ENCODE data around the gene DDX49.
"Not testable (repeated sequence)": the region's sequence is repeated elsewhere in the genome, so short reads cannot be mapped to it uniquely, and the experiment has no call there.

The DDX49 gene

GRCh38 chr19:18910801-18911436 is 8.6 kb upstream of the DDX49 start:
- Histone ChIP-seq H3K27ac (ENCODE audit: low read depth in 2 of 2, low read length in 2 of 2) (no peak overlapping the region), H3K36me3 (ENCODE audit: control insufficient read depth in 2 of 2, insufficient read depth in 2 of 2, low read length in 2 of 2) (peaks cover 34 to 47% of the 10 kb centered on the region in 2 donors), H3K4me1 (ENCODE audit: control insufficient read depth in 2 of 2, insufficient read depth in 2 of 2, low read length in 2 of 2) (no peaks in the 10 kb centered on the region), H3K9ac (ENCODE audit: low read depth in 1 of 2, low read length in 2 of 2) (no peak overlapping the region), H3K4me3 (ENCODE audit: low read length in 2 of 2) (no peak overlapping the region), H3K27me3 (ENCODE audit: control insufficient read depth in 2 of 2, insufficient read depth in 2 of 2, low read length in 2 of 2) (no peaks in the 10 kb centered on the region), H3K9me3 (ENCODE audit: control insufficient read depth in 2 of 2, low read length in 2 of 2) (no peaks in the 10 kb centered on the region)

DNA sequence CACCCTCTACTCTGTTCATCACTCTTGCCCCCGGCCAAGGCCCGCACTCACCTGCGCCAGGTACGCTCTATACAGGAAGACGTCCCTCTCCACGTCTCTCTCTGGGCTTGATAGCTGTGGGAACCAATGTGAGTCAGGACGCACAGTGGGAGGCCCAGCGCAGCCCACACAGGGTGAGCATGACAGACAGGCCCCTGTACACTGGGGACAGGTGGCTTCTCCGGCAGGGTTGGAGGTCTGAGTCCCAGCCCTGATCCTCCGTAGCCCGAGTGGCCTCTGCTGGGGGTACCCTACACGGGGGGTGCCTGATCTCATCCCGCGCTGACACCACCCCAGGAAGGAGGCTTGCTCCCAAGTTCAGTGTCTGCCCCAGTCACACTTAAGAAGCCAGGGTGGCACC is 6.6 kb upstream of the DDX49 start:
- H3K27ac ChIP-seq (ENCODE audit: low read depth in 2 of 2, low read length in 2 of 2), result no peak overlapping the region
- H3K9me3 ChIP-seq (ENCODE audit: control insufficient read depth in 2 of 2, low read length in 2 of 2), result no peaks in the 10 kb centered on the region
- peaks cover 0 to 5% of the 10 kb centered on the region in 2 donors for H3K4me1 ChIP-seq (ENCODE audit: control insufficient read depth in 2 of 2, insufficient read depth in 2 of 2, low read length in 2 of 2)
- no peak overlapping the region for H3K9ac ChIP-seq (ENCODE audit: low read depth in 1 of 2, low read length in 2 of 2)
- H3K36me3 ChIP-seq (ENCODE audit: control insufficient read depth in 2 of 2, insufficient read depth in 2 of 2, low read length in 2 of 2), result peaks cover 14 to 32% of the 10 kb centered on the region in 2 donors
- no peak overlapping the region for H3K4me3 ChIP-seq (ENCODE audit: low read length in 2 of 2)
- H3K27me3 ChIP-seq (ENCODE audit: control insufficient read depth in 2 of 2, insufficient read depth in 2 of 2, low read length in 2 of 2), result no peaks in the 10 kb centered on the region

DNA sequence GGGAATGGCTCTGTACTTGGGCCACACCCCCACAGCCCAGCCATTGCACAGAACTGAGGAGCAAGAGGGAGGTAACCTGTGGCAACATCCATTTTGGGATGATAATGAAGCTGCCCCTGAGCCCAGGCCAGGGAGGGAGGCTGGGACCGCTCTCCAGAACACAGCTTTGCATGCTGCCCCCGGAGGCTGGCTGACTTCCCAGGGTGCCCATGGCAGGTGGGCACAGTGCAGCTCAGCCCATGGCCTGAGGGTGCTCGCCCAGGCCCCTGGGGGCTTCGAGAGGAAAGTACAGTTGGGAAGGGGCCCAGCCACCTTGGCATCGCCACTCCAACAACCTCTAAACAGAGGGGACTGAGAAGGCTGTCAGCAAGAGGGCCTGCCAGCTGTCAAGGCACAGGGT is 6.0 kb upstream of the DDX49 start:
- H3K4me3 ChIP-seq (ENCODE audit: low read length in 2 of 2), result no peak overlapping the region
- no peak overlapping the region for H3K27ac ChIP-seq (ENCODE audit: low read depth in 2 of 2, low read length in 2 of 2)
- peaks cover 13 to 31% of the 10 kb centered on the region in 2 donors for H3K36me3 ChIP-seq (ENCODE audit: control insufficient read depth in 2 of 2, insufficient read depth in 2 of 2, low read length in 2 of 2)
- H3K9ac ChIP-seq (ENCODE audit: low read depth in 1 of 2, low read length in 2 of 2), result no peak overlapping the region
- H3K27me3 ChIP-seq (ENCODE audit: control insufficient read depth in 2 of 2, insufficient read depth in 2 of 2, low read length in 2 of 2), result no peaks in the 10 kb centered on the region
- H3K4me1 ChIP-seq (ENCODE audit: control insufficient read depth in 2 of 2, insufficient read depth in 2 of 2, low read length in 2 of 2), result peaks cover 5 to 9% of the 10 kb centered on the region in 2 donors
- H3K9me3 ChIP-seq (ENCODE audit: control insufficient read depth in 2 of 2, low read length in 2 of 2), result no peaks in the 10 kb centered on the region

GRCh38 chr19:18915639-18916038 is 3.9 kb upstream of the DDX49 start:
- no peak overlapping the region for H3K4me3 ChIP-seq (ENCODE audit: low read length in 2 of 2)
- no peak overlapping the region for H3K9ac ChIP-seq (ENCODE audit: low read depth in 1 of 2, low read length in 2 of 2)
- H3K9me3 ChIP-seq (ENCODE audit: control insufficient read depth in 2 of 2, low read length in 2 of 2), result no peaks in the 10 kb centered on the region
- H3K27ac ChIP-seq (ENCODE audit: low read depth in 2 of 2, low read length in 2 of 2), result no peak overlapping the region
- peaks cover 14 to 18% of the 10 kb centered on the region in 2 donors for H3K4me1 ChIP-seq (ENCODE audit: control insufficient read depth in 2 of 2, insufficient read depth in 2 of 2, low read length in 2 of 2)
- no peaks in the 10 kb centered on the region for H3K27me3 ChIP-seq (ENCODE audit: control insufficient read depth in 2 of 2, insufficient read depth in 2 of 2, low read length in 2 of 2)
- H3K36me3 ChIP-seq (ENCODE audit: control insufficient read depth in 2 of 2, insufficient read depth in 2 of 2, low read length in 2 of 2), result peaks cover 7 to 18% of the 10 kb centered on the region in 2 donors

DNA sequence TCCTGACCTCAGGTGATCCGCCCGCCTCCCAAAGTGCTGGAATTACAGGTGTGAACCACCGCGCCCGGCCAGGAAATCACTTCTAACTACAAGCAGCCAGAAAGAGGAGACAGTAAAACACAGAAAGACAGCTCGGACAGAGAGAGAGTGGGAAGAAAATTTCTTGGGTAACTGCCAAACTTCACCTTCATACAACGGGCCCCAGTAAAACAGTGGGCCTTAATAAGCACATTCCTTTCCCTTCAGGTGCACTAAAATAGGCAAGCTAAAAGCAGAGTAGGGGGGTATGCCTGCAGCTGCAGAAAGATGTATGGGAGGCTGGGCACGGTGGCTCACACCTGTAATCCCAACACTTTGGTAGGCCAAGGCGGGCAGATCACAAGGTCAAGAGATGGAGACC is 1.9 kb upstream of the DDX49 start:
- not testable (repeated sequence) for H3K4me3 ChIP-seq (ENCODE audit: low read length in 2 of 2); H3K27ac ChIP-seq (ENCODE audit: low read depth in 2 of 2, low read length in 2 of 2)
- peaks cover 14 to 20% of the 10 kb centered on the region in 2 donors for H3K36me3 ChIP-seq (ENCODE audit: control insufficient read depth in 2 of 2, insufficient read depth in 2 of 2, low read length in 2 of 2)

DNA sequence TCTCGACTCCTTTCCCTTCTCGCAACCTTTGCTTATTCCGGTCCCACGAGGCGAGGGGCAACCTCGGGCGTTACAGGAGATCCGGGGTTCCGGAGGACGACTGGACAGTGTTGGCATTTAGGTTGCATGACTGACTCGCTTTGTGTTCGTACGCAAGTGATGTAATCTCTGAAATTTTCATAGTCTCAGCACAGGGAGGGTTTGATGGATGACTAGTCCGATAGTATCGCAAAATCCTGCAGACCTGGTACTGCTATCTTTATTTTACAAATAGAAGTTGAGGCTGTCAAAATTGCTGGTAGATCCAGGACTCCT is 342 bp downstream of the DDX49 start:
- Histone ChIP-seq H3K4me1 (ENCODE audit: control insufficient read depth in 2 of 2, insufficient read depth in 2 of 2, low read length in 2 of 2) (peaks cover 14 to 22% of the 10 kb centered on the region in 2 donors), H3K9ac (ENCODE audit: low read depth in 1 of 2, low read length in 2 of 2) (peak overlapping the region; percentile 80 to 82), H3K4me3 (ENCODE audit: low read length in 2 of 2) (peak overlapping the region; percentile 79 to 85), H3K27me3 (ENCODE audit: control insufficient read depth in 2 of 2, insufficient read depth in 2 of 2, low read length in 2 of 2) (no peaks in the 10 kb centered on the region), H3K9me3 (ENCODE audit: control insufficient read depth in 2 of 2, low read length in 2 of 2) (no peaks in the 10 kb centered on the region), H3K36me3 (ENCODE audit: control insufficient read depth in 2 of 2, insufficient read depth in 2 of 2, low read length in 2 of 2) (peaks cover 23 to 32% of the 10 kb centered on the region in 2 donors), H3K27ac (ENCODE audit: low read depth in 2 of 2, low read length in 2 of 2) (peak overlapping the region; percentile 22 to 62)

More for the DNA sequence above, 1.9 kb upstream of the DDX49 start:
- not testable (repeated sequence) for H3K27me3 ChIP-seq (ENCODE audit: control insufficient read depth in 2 of 2, insufficient read depth in 2 of 2, low read length in 2 of 2); H3K9ac ChIP-seq (ENCODE audit: low read depth in 1 of 2, low read length in 2 of 2); H3K9me3 ChIP-seq (ENCODE audit: control insufficient read depth in 2 of 2, low read length in 2 of 2)
- H3K4me1 ChIP-seq (ENCODE audit: control insufficient read depth in 2 of 2, insufficient read depth in 2 of 2, low read length in 2 of 2), result peaks cover 14 to 22% of the 10 kb centered on the region in 2 donors

GRCh38 chr19:18920400-18920799 is 885 bp downstream of the DDX49 start:
- Histone ChIP-seq H3K27ac (ENCODE audit: low read depth in 2 of 2, low read length in 2 of 2) (no peak overlapping the region), H3K4me3 (ENCODE audit: low read length in 2 of 2) (peak overlapping the region; percentile 79 to 85), H3K27me3 (ENCODE audit: control insufficient read depth in 2 of 2, insufficient read depth in 2 of 2, low read length in 2 of 2) (no peaks in the 10 kb centered on the region), H3K4me1 (ENCODE audit: control insufficient read depth in 2 of 2, insufficient read depth in 2 of 2, low read length in 2 of 2) (peaks cover 14 to 22% of the 10 kb centered on the region in 2 donors), H3K36me3 (ENCODE audit: control insufficient read depth in 2 of 2, insufficient read depth in 2 of 2, low read length in 2 of 2) (peaks cover 25 to 29% of the 10 kb centered on the region in 2 donors), H3K9ac (ENCODE audit: low read depth in 1 of 2, low read length in 2 of 2) (peak overlapping the region; percentile 80 to 82), H3K9me3 (ENCODE audit: control insufficient read depth in 2 of 2, low read length in 2 of 2) (no peaks in the 10 kb centered on the region)

DNA sequence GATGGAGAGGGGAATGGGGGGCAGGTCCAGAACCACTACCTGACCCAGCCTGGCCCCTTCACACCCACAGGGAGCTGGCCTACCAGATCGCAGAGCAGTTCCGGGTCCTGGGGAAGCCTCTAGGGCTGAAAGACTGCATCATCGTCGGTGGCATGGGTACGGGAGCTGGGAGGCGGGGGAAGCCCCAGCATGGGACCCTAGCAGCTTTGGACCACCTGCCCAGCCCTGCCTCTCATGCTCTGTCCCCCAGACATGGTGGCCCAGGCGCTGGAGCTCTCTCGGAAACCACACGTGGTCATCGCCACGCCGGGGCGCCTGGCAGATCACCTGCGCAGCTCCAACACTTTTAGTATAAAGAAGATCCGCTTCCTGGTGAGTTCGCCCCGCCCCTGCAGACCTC is 2.1 kb downstream of the DDX49 start:
- Histone ChIP-seq H3K4me3 (ENCODE audit: low read length in 2 of 2) (no peak overlapping the region), H3K27ac (ENCODE audit: low read depth in 2 of 2, low read length in 2 of 2) (no peak overlapping the region), H3K4me1 (ENCODE audit: control insufficient read depth in 2 of 2, insufficient read depth in 2 of 2, low read length in 2 of 2) (peaks cover 14 to 22% of the 10 kb centered on the region in 2 donors), H3K27me3 (ENCODE audit: control insufficient read depth in 2 of 2, insufficient read depth in 2 of 2, low read length in 2 of 2) (no peaks in the 10 kb centered on the region), H3K9me3 (ENCODE audit: control insufficient read depth in 2 of 2, low read length in 2 of 2) (no peaks in the 10 kb centered on the region), H3K9ac (ENCODE audit: low read depth in 1 of 2, low read length in 2 of 2) (no peak overlapping the region), H3K36me3 (ENCODE audit: control insufficient read depth in 2 of 2, insufficient read depth in 2 of 2, low read length in 2 of 2) (peaks cover 29 to 36% of the 10 kb centered on the region in 2 donors)

DNA sequence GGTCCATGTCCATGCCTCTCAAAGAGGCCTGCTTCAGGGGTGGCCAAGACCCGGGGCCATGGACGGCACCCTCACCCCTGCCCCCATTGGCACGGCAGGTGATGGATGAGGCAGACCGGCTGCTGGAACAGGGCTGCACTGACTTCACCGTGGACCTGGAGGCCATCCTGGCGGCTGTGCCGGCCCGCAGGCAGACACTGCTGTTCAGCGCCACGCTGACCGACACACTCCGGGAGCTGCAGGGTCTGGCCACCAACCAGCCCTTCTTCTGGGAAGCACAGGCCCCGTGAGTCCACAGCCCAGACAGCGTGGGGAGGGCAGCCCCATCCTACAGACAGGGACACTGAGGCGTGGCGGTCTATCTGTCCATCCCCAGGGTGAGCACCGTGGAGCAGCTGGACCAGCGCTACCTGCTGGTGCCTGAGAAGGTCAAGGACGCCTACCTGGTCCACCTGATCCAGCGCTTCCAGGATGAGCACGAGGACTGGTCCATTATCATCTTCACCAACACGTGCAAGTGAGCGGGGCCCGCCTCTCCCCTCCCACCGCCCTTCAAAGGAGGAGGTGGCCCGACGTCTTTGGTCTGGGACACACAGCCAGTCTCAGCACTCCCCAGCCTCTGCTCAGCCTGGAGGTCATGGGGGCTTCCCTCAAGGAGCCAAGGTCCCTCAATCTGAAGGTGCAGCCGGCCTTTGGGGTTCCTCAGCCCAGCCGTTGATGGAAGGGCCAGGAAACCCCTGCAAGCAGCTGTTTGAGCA is 2.9 kb downstream of the DDX49 start:
- Histone ChIP-seq H3K27me3 (ENCODE audit: control insufficient read depth in 2 of 2, insufficient read depth in 2 of 2, low read length in 2 of 2) (no peaks in the 10 kb centered on the region), H3K27ac (ENCODE audit: low read depth in 2 of 2, low read length in 2 of 2) (no peak overlapping the region), H3K9me3 (ENCODE audit: control insufficient read depth in 2 of 2, low read length in 2 of 2) (no peaks in the 10 kb centered on the region), H3K36me3 (ENCODE audit: control insufficient read depth in 2 of 2, insufficient read depth in 2 of 2, low read length in 2 of 2) (peaks cover 29 to 38% of the 10 kb centered on the region in 2 donors), H3K4me3 (ENCODE audit: low read length in 2 of 2) (no peak overlapping the region), H3K4me1 (ENCODE audit: control insufficient read depth in 2 of 2, insufficient read depth in 2 of 2, low read length in 2 of 2) (peaks cover 14 to 21% of the 10 kb centered on the region in 2 donors), H3K9ac (ENCODE audit: low read depth in 1 of 2, low read length in 2 of 2) (no peak overlapping the region)

DNA sequence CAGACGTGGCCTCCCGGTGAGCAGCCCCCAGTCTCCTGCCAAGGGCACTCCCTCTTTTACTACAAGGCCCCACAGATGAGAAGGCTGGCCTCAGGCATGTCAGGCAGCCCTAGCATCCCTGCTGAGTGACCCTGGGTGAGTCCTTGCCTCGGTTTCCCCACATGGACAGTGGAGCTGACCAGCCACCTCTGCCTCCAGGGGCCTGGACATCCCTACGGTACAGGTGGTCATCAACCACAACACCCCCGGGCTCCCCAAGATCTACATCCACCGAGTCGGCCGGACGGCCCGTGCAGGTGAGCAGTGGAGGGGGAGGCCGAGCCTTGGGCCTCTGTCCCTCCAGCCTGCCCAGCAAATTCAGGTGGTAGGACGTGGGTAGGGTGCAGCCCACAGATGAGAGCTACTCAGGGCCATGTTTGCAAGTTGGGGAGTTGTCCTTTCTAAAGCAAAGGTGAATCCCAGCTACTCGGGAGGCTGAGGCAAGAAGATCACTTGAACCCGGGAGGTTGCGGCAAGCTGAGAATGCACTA is 5.2 kb downstream of the DDX49 start:
- H3K27ac ChIP-seq (ENCODE audit: low read depth in 2 of 2, low read length in 2 of 2), result no peak overlapping the region
- H3K4me3 ChIP-seq (ENCODE audit: low read length in 2 of 2), result no peak overlapping the region
- peaks cover 7 to 11% of the 10 kb centered on the region in 2 donors for H3K4me1 ChIP-seq (ENCODE audit: control insufficient read depth in 2 of 2, insufficient read depth in 2 of 2, low read length in 2 of 2)
- H3K27me3 ChIP-seq (ENCODE audit: control insufficient read depth in 2 of 2, insufficient read depth in 2 of 2, low read length in 2 of 2), result no peaks in the 10 kb centered on the region
- no peak overlapping the region for H3K9ac ChIP-seq (ENCODE audit: low read depth in 1 of 2, low read length in 2 of 2)
- no peaks in the 10 kb centered on the region for H3K9me3 ChIP-seq (ENCODE audit: control insufficient read depth in 2 of 2, low read length in 2 of 2)
- peaks cover 38 to 42% of the 10 kb centered on the region in 2 donors for H3K36me3 ChIP-seq (ENCODE audit: control insufficient read depth in 2 of 2, insufficient read depth in 2 of 2, low read length in 2 of 2)
